ENCODE measurements around the gene ERBIN.

DNA sequence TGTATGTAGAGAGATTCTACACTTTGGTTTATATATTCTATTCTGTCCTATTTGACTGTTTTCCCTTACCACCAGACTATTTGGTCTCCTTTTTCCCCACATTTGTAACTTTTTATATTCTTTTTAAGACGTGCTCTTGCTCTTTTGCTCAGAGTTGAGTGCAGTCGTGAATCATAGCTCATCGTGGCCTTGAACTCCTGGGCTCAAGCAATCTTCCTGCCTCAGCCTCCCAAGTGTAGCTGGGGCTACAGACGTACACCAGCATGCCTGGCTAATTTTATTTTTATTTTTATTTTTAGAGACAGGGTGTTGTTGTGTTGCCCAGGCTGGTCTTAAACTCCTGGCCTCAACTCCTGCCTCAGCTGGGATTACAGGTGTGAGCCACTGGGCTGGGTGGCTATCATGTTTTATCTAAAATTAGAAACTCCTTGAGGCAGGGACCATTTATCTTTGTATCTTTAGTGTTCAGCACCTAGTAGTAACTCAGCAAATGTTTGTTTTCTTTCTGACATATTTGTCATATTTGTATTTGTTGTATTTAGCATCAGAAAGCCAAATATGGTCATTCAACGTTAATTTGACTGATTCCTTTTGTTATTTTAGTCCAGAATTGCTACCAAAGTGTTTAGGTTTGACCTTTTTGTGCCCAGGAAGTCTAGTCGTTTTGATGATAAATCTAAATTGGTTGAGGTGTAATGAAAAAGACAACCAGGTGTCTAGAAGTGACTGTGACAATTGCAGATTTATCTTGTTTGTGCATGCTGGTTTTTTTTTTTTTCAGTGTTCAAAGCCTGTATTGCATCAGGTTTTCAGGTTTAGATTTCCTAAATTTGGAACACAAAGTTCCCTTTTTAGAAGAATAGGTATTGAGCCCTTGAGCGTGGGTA is 44.3 kb downstream of the ERBIN start:
- no peak for TF ChIP-seq GATA2 (IDR thresholded peaks at IDR 0.05; ENCODE audit: low read depth, low read length)
- TF ChIP-seq GATA3 (IDR thresholded peaks at IDR 0.05; ENCODE audit: low read depth, low read length) = no peak

Measured in SH-SY5Y (cell line).